Measurements from ENCODE around the gene UBL7. TPM values are rescaled to one million over a fixed set of nuclear protein-coding genes. Genes with fewer than 3 reads are reported as not detected.

UBL7 gene
- total RNA-seq, 1 experiment from 2014 or later: 65.3 TPM

DNA sequence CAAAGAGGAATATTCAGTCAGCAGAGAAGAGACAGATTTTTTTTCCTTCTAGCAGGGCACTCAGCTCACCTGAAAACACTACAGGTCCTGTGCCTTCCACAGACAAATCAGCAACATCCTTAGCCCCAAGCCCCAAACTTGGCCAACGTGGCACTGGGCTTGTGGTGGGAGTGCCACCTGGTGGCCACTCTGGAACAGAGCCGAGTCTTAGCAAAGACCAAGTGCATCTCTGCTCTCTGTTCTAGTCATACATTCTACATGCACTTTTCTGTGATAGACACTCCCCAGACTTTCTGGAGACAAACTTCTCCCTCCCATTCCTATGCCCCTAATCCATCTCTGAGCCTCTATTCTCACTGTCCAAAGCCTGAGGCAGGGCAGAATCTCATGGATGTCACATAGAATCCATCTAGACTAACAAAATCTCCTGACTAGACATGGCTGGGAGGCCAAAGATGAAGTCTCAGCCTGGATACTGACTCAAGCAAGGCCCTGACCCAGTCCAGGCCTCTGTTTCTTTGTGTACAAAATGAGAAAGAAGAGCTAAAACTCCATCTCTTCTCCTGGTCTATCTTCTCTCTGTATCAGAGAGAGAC lies 22.1 kb downstream of the UBL7 start:
- no peaks in the 10 kb centered on the region for H3K27me3 ChIP-seq (ENCODE audit: insufficient read depth, low read length)
- H3K4me3 ChIP-seq (replicated peaks in 1 of 2; ENCODE audit: low read depth in 1 of 2, low read length in 2 of 2): no peak overlapping the region
- CTCF ChIA-PET: interaction anchor here (0.6 to 6.6 kb wide), 7 partner anchors 14 to 64 kb away, joined by 3 to 83 read pairs (median 7); no protein-coding TSS in a partner anchor
- H4K20me1 ChIP-seq (ENCODE audit: insufficient read depth): no peaks in the 10 kb centered on the region
- intact Hi-C loops (cut with micrococcal nuclease): loop anchor here (1.0 to 2.0 kb wide), 2 partner anchors 57 to 64 kb away; no protein-coding TSS in a partner anchor
- POLR2A ChIA-PET: interaction anchor here (1.0 kb wide), 1 partner anchor 56 kb away, joined by 4 read pairs; no protein-coding TSS in a partner anchor
- no peaks in the 10 kb centered on the region for H3K36me3 ChIP-seq (ENCODE audit: control insufficient read depth in 1 of 2, insufficient read depth in 2 of 2, low read length in 2 of 2)
- peak; percentile 81 for ATAC-seq
- no peak overlapping the region for H3K4me2 ChIP-seq (ENCODE audit: low read length)
- peaks cover 6 to 14% of the 10 kb centered on the region in 2 experiments for H3K4me1 ChIP-seq (ENCODE audit: control insufficient read depth in 1 of 2, insufficient read depth in 2 of 2, low read length in 2 of 2)
- TF ChIP-seq, protein P1, sequence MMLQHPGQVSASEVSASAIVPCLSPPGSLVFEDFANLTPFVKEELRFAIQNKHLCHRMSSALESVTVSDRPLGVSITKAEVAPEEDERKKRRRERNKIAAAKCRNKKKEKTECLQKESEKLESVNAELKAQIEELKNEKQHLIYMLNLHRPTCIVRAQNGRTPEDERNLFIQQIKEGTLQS (IDR thresholded peaks at IDR 0.05): no peak
- TF ChIP-seq POLR2AphosphoS5 (IDR thresholded peaks at IDR 0.05; ENCODE audit: low read depth, low read length): no peak
- TF ChIP-seq, protein P2, sequence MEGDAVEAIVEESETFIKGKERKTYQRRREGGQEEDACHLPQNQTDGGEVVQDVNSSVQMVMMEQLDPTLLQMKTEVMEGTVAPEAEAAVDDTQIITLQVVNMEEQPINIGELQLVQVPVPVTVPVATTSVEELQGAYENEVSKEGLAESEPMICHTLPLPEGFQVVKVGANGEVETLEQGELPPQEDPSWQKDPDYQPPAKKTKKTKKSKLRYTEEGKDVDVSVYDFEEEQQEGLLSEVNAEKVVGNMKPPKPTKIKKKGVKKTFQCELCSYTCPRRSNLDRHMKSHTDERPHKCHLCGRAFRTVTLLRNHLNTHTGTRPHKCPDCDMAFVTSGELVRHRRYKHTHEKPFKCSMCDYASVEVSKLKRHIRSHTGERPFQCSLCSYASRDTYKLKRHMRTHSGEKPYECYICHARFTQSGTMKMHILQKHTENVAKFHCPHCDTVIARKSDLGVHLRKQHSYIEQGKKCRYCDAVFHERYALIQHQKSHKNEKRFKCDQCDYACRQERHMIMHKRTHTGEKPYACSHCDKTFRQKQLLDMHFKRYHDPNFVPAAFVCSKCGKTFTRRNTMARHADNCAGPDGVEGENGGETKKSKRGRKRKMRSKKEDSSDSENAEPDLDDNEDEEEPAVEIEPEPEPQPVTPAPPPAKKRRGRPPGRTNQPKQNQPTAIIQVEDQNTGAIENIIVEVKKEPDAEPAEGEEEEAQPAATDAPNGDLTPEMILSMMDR (IDR thresholded peaks at IDR 0.05 in 2 of 3, conservative IDR thresholded peaks at IDR 0.05 in 1 of 3; ENCODE audit: borderline replicate concordance in 1 of 3, insufficient read depth in 1 of 3, low read depth in 2 of 3, low read length in 2 of 3): peak; percentile 94 to 96 (median 95)
- no peak for TF ChIP-seq ZNF274 (IDR thresholded peaks at IDR 0.05; ENCODE audit: low read depth, low read length)
- TF ChIP-seq SP1 (IDR thresholded peaks at IDR 0.05; ENCODE audit: low read depth): no peak
- TF ChIP-seq, protein P3, sequence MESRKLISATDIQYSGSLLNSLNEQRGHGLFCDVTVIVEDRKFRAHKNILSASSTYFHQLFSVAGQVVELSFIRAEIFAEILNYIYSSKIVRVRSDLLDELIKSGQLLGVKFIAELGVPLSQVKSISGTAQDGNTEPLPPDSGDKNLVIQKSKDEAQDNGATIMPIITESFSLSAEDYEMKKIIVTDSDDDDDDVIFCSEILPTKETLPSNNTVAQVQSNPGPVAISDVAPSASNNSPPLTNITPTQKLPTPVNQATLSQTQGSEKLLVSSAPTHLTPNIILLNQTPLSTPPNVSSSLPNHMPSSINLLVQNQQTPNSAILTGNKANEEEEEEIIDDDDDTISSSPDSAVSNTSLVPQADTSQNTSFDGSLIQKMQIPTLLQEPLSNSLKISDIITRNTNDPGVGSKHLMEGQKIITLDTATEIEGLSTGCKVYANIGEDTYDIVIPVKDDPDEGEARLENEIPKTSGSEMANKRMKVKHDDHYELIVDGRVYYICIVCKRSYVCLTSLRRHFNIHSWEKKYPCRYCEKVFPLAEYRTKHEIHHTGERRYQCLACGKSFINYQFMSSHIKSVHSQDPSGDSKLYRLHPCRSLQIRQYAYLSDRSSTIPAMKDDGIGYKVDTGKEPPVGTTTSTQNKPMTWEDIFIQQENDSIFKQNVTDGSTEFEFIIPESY (IDR thresholded peaks at IDR 0.05; ENCODE audit: extremely low read depth, insufficient replicate concordance, low read length): no peak
- no peak for TF ChIP-seq CEBPB (IDR thresholded peaks at IDR 0.05; ENCODE audit: low read depth)
- no peak for TF ChIP-seq JUND (IDR thresholded peaks at IDR 0.05)
- TF ChIP-seq YY1 (IDR thresholded peaks at IDR 0.05; ENCODE audit: extremely low read depth, insufficient replicate concordance, low read depth, low read length): no peak
- no peak for TF ChIP-seq POLR2A (IDR thresholded peaks at IDR 0.05; ENCODE audit: borderline replicate concordance, extremely low read depth, insufficient read depth, insufficient read length)
- TF ChIP-seq EGR1 (IDR thresholded peaks at IDR 0.05; ENCODE audit: low read depth): no peak
- peak; percentile 99 for TF ChIP-seq RAD21 (IDR thresholded peaks at IDR 0.05; ENCODE audit: low read depth)
- TF ChIP-seq FOSL1 (IDR thresholded peaks at IDR 0.05; ENCODE audit: low read depth): no peak
- DNase-seq (ENCODE audit: low read depth, low spot score): peak; percentile 74
- H3K79me2 ChIP-seq (ENCODE audit: insufficient read depth, low read length): no peaks in the 10 kb centered on the region
- RAD21 ChIA-PET (ENCODE audit: low non-redundant PET in 1 of 2, low total read pairs in 2 of 2, uncharacterized antibody in 2 of 2, unreplicated experiment in 2 of 2): interaction anchor here (0.7 to 3.1 kb wide), 4 partner anchors 53 to 64 kb away, joined by 3 to 15 read pairs (median 8); no protein-coding TSS in a partner anchor
- H3K9ac ChIP-seq (ENCODE audit: low read length): no peak overlapping the region
- H3K9me3 ChIP-seq (ENCODE audit: control insufficient read depth in 1 of 2, insufficient read depth in 1 of 2, low read depth in 1 of 2, low read length in 2 of 2): no peaks in the 10 kb centered on the region
- H2AFZ ChIP-seq (ENCODE audit: low read depth, low read length, poor library complexity, severe bottlenecking): no peak overlapping the region
- H3K27ac ChIP-seq (ENCODE audit: low read depth, low read length): no peak overlapping the region
- no TSS peak for BruUV-seq (replicated peaks)
- H3K9me2 ChIP-seq (ENCODE audit: insufficient read depth): no peaks in the 10 kb centered on the region
